ENCODE measurements around the gene CNTNAP4. TPM values are rescaled to one million over a fixed set of nuclear protein-coding genes. Genes with fewer than 3 reads are reported as not detected.

The CNTNAP4 gene
- total RNA-seq, 1 experiment from 2014 or later = not detected

DNA sequence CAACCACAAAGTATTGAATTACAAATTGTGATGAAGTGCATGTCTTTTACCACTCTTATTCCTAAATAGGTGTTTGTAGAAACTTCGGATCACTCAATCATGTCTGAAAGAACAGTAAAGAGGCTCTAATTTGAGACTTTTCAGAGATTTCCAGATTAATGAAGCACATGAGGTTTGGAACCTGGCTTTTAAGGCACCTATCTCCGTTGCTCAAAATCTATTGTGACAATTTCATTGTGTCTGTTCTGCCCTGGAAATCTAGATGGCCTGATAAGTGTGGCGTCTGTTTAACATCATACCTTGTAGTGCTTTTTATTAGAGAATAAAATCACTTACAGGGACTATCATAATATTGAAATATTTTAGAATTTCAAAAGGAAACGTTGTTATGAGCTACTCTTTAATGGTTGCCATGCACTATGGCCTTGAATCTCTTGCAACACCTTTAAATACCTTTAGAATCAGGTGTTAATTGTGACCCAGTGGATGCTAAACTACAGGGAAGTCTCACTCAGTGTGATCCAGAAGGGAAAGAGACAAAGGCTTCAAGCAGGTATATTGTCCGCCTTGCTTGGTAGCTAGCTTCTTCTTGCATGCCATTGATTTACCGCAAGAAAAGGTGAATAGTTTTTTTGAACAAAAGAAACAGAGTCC lies 210.3 kb downstream of the CNTNAP4 start:
- H2BK5ac ChIP-seq (ENCODE audit: insufficient read length, low read length) = no peak overlapping the region
- H2BK120ac ChIP-seq (ENCODE audit: low read depth, low read length, poor library complexity, severe bottlenecking) = no peak overlapping the region
- WGBS (ENCODE audit: extremely low coverage, insufficient read length, low lambda C conversion rate) = no CpG with 5 or more reads among the region's 6 CpGs
- Mint-ChIP-seq H3K4me1 (peaks cover 9 to 14% of the 10 kb centered on the region in 2 experiments), H3K27ac (no peak overlapping the region), H3K36me3 (ENCODE audit: insufficient read depth in 1 of 3, low read depth in 3 of 3) (no peaks in the 10 kb centered on the region), H3K27me3 (ENCODE audit: low read depth) (peaks cover 85% of the 10 kb centered on the region), H3K9me3 (no peaks in the 10 kb centered on the region), H3K4me3 (no peak overlapping the region)
- no peaks in the 10 kb centered on the region for H4K20me1 ChIP-seq (ENCODE audit: control insufficient read depth, insufficient read depth, insufficient read length)
- no peak overlapping the region for H4K91ac ChIP-seq (ENCODE audit: insufficient read length, low read depth, low read length)
- H3K14ac ChIP-seq (ENCODE audit: insufficient read depth, low read length) = no peak overlapping the region
- no peak overlapping the region for H3K4ac ChIP-seq (ENCODE audit: low read depth, low read length)
- H3K27ac ChIP-seq (ENCODE audit: insufficient read length, low read depth, low read length) = no peak overlapping the region
- TF ChIP-seq, protein P1, sequence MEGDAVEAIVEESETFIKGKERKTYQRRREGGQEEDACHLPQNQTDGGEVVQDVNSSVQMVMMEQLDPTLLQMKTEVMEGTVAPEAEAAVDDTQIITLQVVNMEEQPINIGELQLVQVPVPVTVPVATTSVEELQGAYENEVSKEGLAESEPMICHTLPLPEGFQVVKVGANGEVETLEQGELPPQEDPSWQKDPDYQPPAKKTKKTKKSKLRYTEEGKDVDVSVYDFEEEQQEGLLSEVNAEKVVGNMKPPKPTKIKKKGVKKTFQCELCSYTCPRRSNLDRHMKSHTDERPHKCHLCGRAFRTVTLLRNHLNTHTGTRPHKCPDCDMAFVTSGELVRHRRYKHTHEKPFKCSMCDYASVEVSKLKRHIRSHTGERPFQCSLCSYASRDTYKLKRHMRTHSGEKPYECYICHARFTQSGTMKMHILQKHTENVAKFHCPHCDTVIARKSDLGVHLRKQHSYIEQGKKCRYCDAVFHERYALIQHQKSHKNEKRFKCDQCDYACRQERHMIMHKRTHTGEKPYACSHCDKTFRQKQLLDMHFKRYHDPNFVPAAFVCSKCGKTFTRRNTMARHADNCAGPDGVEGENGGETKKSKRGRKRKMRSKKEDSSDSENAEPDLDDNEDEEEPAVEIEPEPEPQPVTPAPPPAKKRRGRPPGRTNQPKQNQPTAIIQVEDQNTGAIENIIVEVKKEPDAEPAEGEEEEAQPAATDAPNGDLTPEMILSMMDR (conservative IDR thresholded peaks at IDR 0.05) = no peak
- DNase-seq = no peak
- H4K8ac ChIP-seq (replicated peaks; ENCODE audit: insufficient read length, low read depth, low read length) = no peak overlapping the region
- H3K4me1 ChIP-seq (ENCODE audit: insufficient read depth, low read length) = no peaks in the 10 kb centered on the region
- no peak overlapping the region for H2BK20ac ChIP-seq (ENCODE audit: low read depth, low read length, poor library complexity, severe bottlenecking)
- no peak overlapping the region for H3K23ac ChIP-seq (ENCODE audit: insufficient read length, low read depth, low read length)
- H4K5ac ChIP-seq (ENCODE audit: insufficient read length, low read depth, low read length) = no peak overlapping the region
- no peak overlapping the region for H2AK5ac ChIP-seq (ENCODE audit: insufficient read length, low read length)
- no peaks in the 10 kb centered on the region for H3K79me1 ChIP-seq (ENCODE audit: insufficient read depth, low read depth, low read length, poor library complexity, severe bottlenecking)
- no peaks in the 10 kb centered on the region for H3K27me3 ChIP-seq (ENCODE audit: insufficient read depth, low read length)
- H3K4me2 ChIP-seq (ENCODE audit: insufficient read depth, insufficient read length, low read length) = no peak overlapping the region
- H3T11ph ChIP-seq (ENCODE audit: low read length) = no peak overlapping the region
- H3K9me3 ChIP-seq (ENCODE audit: control insufficient read depth, low read depth, low read length) = no peaks in the 10 kb centered on the region
- H2AFZ ChIP-seq (ENCODE audit: low read length) = no peak overlapping the region
- no peak overlapping the region for H3K56ac ChIP-seq (ENCODE audit: insufficient read length, low read depth, low read length)
- H2BK15ac ChIP-seq (ENCODE audit: low read depth, low read length) = no peak overlapping the region
- H3K23me2 ChIP-seq (ENCODE audit: insufficient read length, low read depth, low read length, poor library complexity, severe bottlenecking) = no peaks in the 10 kb centered on the region
- H3K79me2 ChIP-seq (ENCODE audit: insufficient read depth, low read length) = no peaks in the 10 kb centered on the region
- H2BK12ac ChIP-seq (ENCODE audit: insufficient read length, low read depth, low read length) = no peak overlapping the region
- no peak overlapping the region for H3K9ac ChIP-seq (ENCODE audit: extremely low read depth, insufficient read length, low read length)
- H3K18ac ChIP-seq (ENCODE audit: insufficient read length, low read depth, low read length) = no peak overlapping the region

Measured in H9 (cell line).